H1 (cell line): ENCODE measurements around the gene HRCT1. TPM values are rescaled to one million over a fixed set of nuclear protein-coding genes. Genes with fewer than 3 reads are reported as not detected.
A peak's percentile ranks its signal among the peaks of the same experiment; 100 is the strongest.

ENCODE experiments used
- CTCF ChIA-PET: fragments of 300-600 bp; sonication (Branson Sonifier 250); formaldehyde crosslinking; loops from one replicate; lab custom pipeline; 2021; ENCODE audit not compliant: partially characterized antibody; lab: Charles Lee
- POLR2A ChIA-PET: fragments of 300-600 bp; sonication (Branson Sonifier 250); formaldehyde crosslinking; loops from one replicate; lab custom pipeline; 2021; ENCODE audit warnings: inconsistent platforms; ENCODE audit not compliant: partially characterized antibody; lab: Charles Lee
- DNase-seq, 2 experiments: peaks; one replicate each; pipeline versions ENCODE4 v3.0.0 to v3.0.0-alpha.2; 2010 to 2022; ENCODE audit warnings: low spot score in 2 of 2, low read depth in 1 of 2, mixed read lengths in 1 of 2
- FAIRE-seq: peaks from 2 replicates; lab custom pipeline; 2011; peaks lifted over from hg19 to GRCh38; lab: Jason Lieb, UNC
- H2AFZ ChIP-seq: 2 replicates; pipeline ENCODE4 v1.8.1; 2012; ENCODE audit warnings: low read length, inconsistent platforms
- H2AK5ac ChIP-seq: 2 replicates; pipeline ENCODE4 v1.6.1; 2013; ENCODE audit warnings: low read depth, low read length
- H2BK120ac ChIP-seq: replicated peaks from 2 replicates; pipeline ENCODE3; 2013; ENCODE audit warnings: low read depth, low read length, inconsistent platforms
- H2BK12ac ChIP-seq: 2 replicates; pipeline ENCODE4 v1.6.1; 2013; ENCODE audit warnings: low read depth, low read length
- H2BK15ac ChIP-seq: 2 replicates; pipeline ENCODE4 v1.6.1; 2013; ENCODE audit warnings: low read length
- H2BK20ac ChIP-seq: 2 replicates; pipeline ENCODE4 v1.6.1; 2013; ENCODE audit warnings: low read length
- H2BK5ac ChIP-seq: 2 replicates; pipeline ENCODE4 v1.6.1; 2013; ENCODE audit warnings: low read depth, low read length
- H3K14ac ChIP-seq: 2 replicates; pipeline ENCODE4 v1.6.1; 2013; ENCODE audit warnings: inconsistent platforms; ENCODE audit not compliant: insufficient read length
- H3K18ac ChIP-seq: 2 replicates; pipeline ENCODE4 v1.6.1; 2013; ENCODE audit warnings: low read length; ENCODE audit errors: extremely low read depth
- H3K23ac ChIP-seq: 2 replicates; pipeline ENCODE4 v1.6.1; 2013; ENCODE audit warnings: inconsistent platforms; ENCODE audit not compliant: insufficient read length
- H3K23me2 ChIP-seq: 2 replicates; pipeline ENCODE4 v1.6.1; 2013; ENCODE audit warnings: low read depth, low read length
- H3K27ac ChIP-seq: 2 replicates; pipeline ENCODE4 v1.6.1; 2011; ENCODE audit warnings: low read depth, low read length, inconsistent platforms
- H3K27me3 ChIP-seq, 4 experiments: replicated peaks in 1 of 4; 1 replicate in 1 of 4; 2 replicates in 3 of 4; pipeline versions ENCODE4 v1.6.1 to v1.8.1; 2011 to 2013; ENCODE audit warnings: low read length in 3 of 4, mild to moderate bottlenecking in 3 of 4, inconsistent platforms in 2 of 4, mixed read lengths in 2 of 4, moderate library complexity in 1 of 4; ENCODE audit not compliant: control insufficient read depth in 3 of 4, insufficient read depth in 3 of 4; ENCODE audit errors: extremely low read depth in 1 of 4
- H3K36me3 ChIP-seq, 4 experiments: 2 replicates each; pipeline versions ENCODE4 v1.6.1 to v1.8.1; 2011 to 2013; ENCODE audit warnings: mild to moderate bottlenecking in 4 of 4, low read length in 3 of 4, moderate library complexity in 2 of 4, control low read depth in 1 of 4, inconsistent platforms in 1 of 4; ENCODE audit not compliant: insufficient read depth in 4 of 4, control insufficient read depth in 2 of 4
- H3K4ac ChIP-seq: replicated peaks from 2 replicates; pipeline ENCODE3; 2013; ENCODE audit warnings: low read length, low read depth, mixed read lengths, inconsistent platforms; ENCODE audit not compliant: insufficient read length
- H3K4me1 ChIP-seq, 4 experiments: replicated peaks in 1 of 4; 1 replicate in 1 of 4; 2 replicates in 3 of 4; pipeline versions ENCODE4 v1.6.1 to v1.8.1; 2011 to 2013; ENCODE audit warnings: low read length in 3 of 4, inconsistent platforms in 2 of 4, mixed read lengths in 1 of 4; ENCODE audit not compliant: insufficient read depth in 4 of 4, control insufficient read depth in 3 of 4
- H3K4me2 ChIP-seq, 2 experiments: 2 replicates each; pipeline versions ENCODE4 v1.6.1 to v1.8.1; 2011 to 2013; ENCODE audit warnings: low read depth in 2 of 2, low read length in 2 of 2, control low read depth in 1 of 2, inconsistent platforms in 1 of 2, mild to moderate bottlenecking in 1 of 2; ENCODE audit not compliant: insufficient read depth in 1 of 2
- H3K4me3 ChIP-seq, 4 experiments: fragments of 200-600, 300-600 bp in 1 of 4; sonication (generic), shearing (Covaris generic), sonication (Bioruptor Twin) in 1 of 4; 2 replicates each; pipeline versions ENCODE4 v1.5.1 to v1.8.1; 2011 to 2016; ENCODE audit warnings: low read length in 4 of 4, low read depth in 3 of 4, control low read depth in 2 of 4, inconsistent platforms in 2 of 4, mild to moderate bottlenecking in 2 of 4, mixed read lengths in 1 of 4, moderate library complexity in 1 of 4; ENCODE audit not compliant: insufficient read depth in 2 of 4; ENCODE audit errors: extremely low read depth in 1 of 4
- H3K56ac ChIP-seq: replicated peaks from 2 replicates; pipeline ENCODE3; 2013; ENCODE audit warnings: low read depth, mild to moderate bottlenecking, mixed read lengths, low read length, inconsistent platforms; ENCODE audit not compliant: insufficient read length
- H3K79me1 ChIP-seq: 2 replicates; pipeline ENCODE4 v1.6.1; 2013; ENCODE audit warnings: low read depth, low read length, control low read depth
- H3K79me2 ChIP-seq, 2 experiments: 2 replicates each; pipeline versions ENCODE4 v1.6.1 to v1.8.1; 2012 to 2013; ENCODE audit warnings: low read length in 2 of 2, mild to moderate bottlenecking in 2 of 2, inconsistent platforms in 1 of 2; ENCODE audit not compliant: insufficient read depth in 2 of 2, control insufficient read depth in 1 of 2
- H3K9ac ChIP-seq, 4 experiments: replicated peaks in 1 of 4; 1 replicate in 1 of 4; 2 replicates in 3 of 4; pipeline versions ENCODE4 v1.6.1 to v1.8.1; 2011 to 2013; ENCODE audit warnings: low read depth in 3 of 4, low read length in 3 of 4, control low read depth in 2 of 4, mild to moderate bottlenecking in 2 of 4, moderate library complexity in 2 of 4, inconsistent platforms in 1 of 4; ENCODE audit errors: extremely low read depth in 1 of 4
- H3K9me3 ChIP-seq, 2 experiments: 2 replicates each; pipeline versions ENCODE4 v1.6.1 to v1.8.1; 2012 to 2013; ENCODE audit warnings: mild to moderate bottlenecking in 2 of 2, moderate library complexity in 2 of 2, control low read depth in 1 of 2, inconsistent platforms in 1 of 2, low read depth in 1 of 2, low read length in 1 of 2, mixed read lengths in 1 of 2; ENCODE audit not compliant: insufficient read depth in 2 of 2
- H4K20me1 ChIP-seq, 2 experiments: replicated peaks in 1 of 2; 2 replicates each; pipeline versions ENCODE3 to v1.8.1; 2011 to 2013; ENCODE audit warnings: inconsistent platforms in 2 of 2, low read length in 2 of 2, mild to moderate bottlenecking in 1 of 2; ENCODE audit not compliant: insufficient read depth in 2 of 2, control insufficient read depth in 1 of 2
- H4K5ac ChIP-seq: 2 replicates; pipeline ENCODE4 v1.6.1; 2013; ENCODE audit warnings: low read length, low read depth, mixed read lengths, inconsistent platforms; ENCODE audit not compliant: insufficient read length
- H4K8ac ChIP-seq: 2 replicates; pipeline ENCODE4 v1.8.0; 2013; ENCODE audit warnings: mild to moderate bottlenecking, moderate library complexity, low read length, inconsistent platforms; ENCODE audit not compliant: insufficient read depth; ENCODE audit errors: extremely low read depth
- H4K91ac ChIP-seq: replicated peaks from 2 replicates; pipeline ENCODE3; 2013; ENCODE audit warnings: low read length, mixed read lengths, inconsistent platforms; ENCODE audit not compliant: insufficient read length
- EGR1 ChIP-seq: IDR thresholded peaks from 2 replicates; pipeline ENCODE4 v1.6.1; 2011; ENCODE audit warnings: low read depth, low read length, borderline replicate concordance
- EP300 ChIP-seq, 2 experiments: IDR thresholded peaks; 1 replicate in 1 of 2; 2 replicates in 1 of 2; pipeline ENCODE4 v1.6.1; 2011 to 2012; ENCODE audit warnings: low read depth in 2 of 2, low read length in 2 of 2, mild to moderate bottlenecking in 2 of 2, borderline replicate concordance in 1 of 2, inconsistent platforms in 1 of 2, moderate library complexity in 1 of 2
- GABPA ChIP-seq: IDR thresholded peaks from 2 replicates; pipeline ENCODE4 v1.6.1; 2011; ENCODE audit warnings: mild to moderate bottlenecking, low read length, moderate library complexity, borderline replicate concordance; ENCODE audit not compliant: insufficient read depth
- GTF2F1 ChIP-seq: IDR thresholded peaks from 2 replicates; pipeline ENCODE4 v1.6.1; 2012; ENCODE audit warnings: low read depth, low read length, improper control_type of control experiment, borderline replicate concordance
- HDAC6 ChIP-seq: IDR thresholded peaks from one replicate; pipeline ENCODE4 v1.7.1; 2012; ENCODE audit warnings: low read depth, mild to moderate bottlenecking, inconsistent platforms, low read length, moderate library complexity
- JUND ChIP-seq: IDR thresholded peaks from 2 replicates; pipeline ENCODE4 v1.6.1; 2011; ENCODE audit warnings: mild to moderate bottlenecking, improper control_type of control experiment, low read length
- NANOG ChIP-seq: IDR thresholded peaks from 2 replicates; pipeline ENCODE4 v1.6.1; 2011; ENCODE audit warnings: low read length, low read depth, mild to moderate bottlenecking, inconsistent platforms; ENCODE audit not compliant: insufficient read depth, poor library complexity, severe bottlenecking
- NRF1 ChIP-seq: IDR thresholded peaks from 2 replicates; pipeline ENCODE4 v1.6.1; 2011; ENCODE audit warnings: mild to moderate bottlenecking, low read depth, low read length, improper control_type of control experiment
- SP1 ChIP-seq: IDR thresholded peaks from 2 replicates; pipeline ENCODE4 v1.6.1; 2011; ENCODE audit warnings: low read depth, low read length
- SP2 ChIP-seq: IDR thresholded peaks from 2 replicates; pipeline ENCODE4 v1.6.1; 2012; ENCODE audit warnings: mild to moderate bottlenecking, low read length, inconsistent platforms
- TEAD4 ChIP-seq: IDR thresholded peaks from 2 replicates; pipeline ENCODE4 v1.6.1; 2012; ENCODE audit warnings: low read depth, low read length, inconsistent platforms, mixed read lengths
- WGBS, 2 experiments: shearing (Covaris generic) in 1 of 2; methylation state at CpG; one replicate each; pipeline versions ENCODE4 v1.1.6 to v1.1.7; 2013 to 2015; ENCODE audit warnings: low lambda C conversion rate in 2 of 2, mixed read lengths in 2 of 2, inconsistent platforms in 1 of 2, low coverage in 1 of 2, missing lambda C conversion rate in 1 of 2; ENCODE audit not compliant: insufficient replicate concordance in 2 of 2, insufficient coverage in 1 of 2, insufficient read length in 1 of 2; ENCODE audit errors: extremely low coverage in 1 of 2, missing lambda C conversion rate in 1 of 2; 5-methylcytosine and 5-hydroxymethylcytosine counted together
- polyA plus RNA-seq, 7 experiments: library from polyadenylated mRNA; depleted of rRNA in 3 of 7; stranded (reverse) in 5 of 7; unstranded in 2 of 7; fragments of >200 nt in 5 of 7; fragments of 200-250 nt in 2 of 7; gene quantifications; 1 replicate in 5 of 7; 2 replicates in 1 of 7; 4 replicates in 1 of 7; pipeline versions ENCODE4 v1.2.1 to v1.2.3, GENCODE V29; 2011 to 2013; ENCODE audit warnings: missing spikeins in 2 of 7, mixed read lengths in 2 of 7
- total RNA-seq: library from RNA; stranded (reverse); fragmentation: NEBNext Ultra II Directional; extraction: Animal tissue kit (Norgen Biotek cat#: 25700); gene quantifications from 2 replicates; pipeline ENCODE4 v1.2.1, GENCODE V29; 2021

HRCT1 gene
- total and polyA plus RNA-seq, 2 of the 8 experiments (the other 6 are each of a cell fraction or from before 2014, with no cell fraction given) = not detected

GRCh38 chr9:35907711-35908503 lies 1.9 kb downstream of the HRCT1 start:
- no peak for FAIRE-seq
- POLR2A ChIA-PET = interaction anchor here (1.3 kb wide), 1 partner anchor 43 kb away, joined by 3 read pairs; no protein-coding TSS in a partner anchor
- TF ChIP-seq GTF2F1 = no peak
- TF ChIP-seq SP2 = no peak
- 0 out of 2 replicates have a peak, but pooled peaks have one; percentile 27 for TF ChIP-seq TEAD4
- no peak for TF ChIP-seq GABPA
- 0 out of 2 replicates have a peak, but pooled peaks have one; percentile 8 for TF ChIP-seq SP1
- no peak for TF ChIP-seq NANOG
- peak; percentile 91 for TF ChIP-seq JUND
- TF ChIP-seq EGR1 = no peak
- no peak for TF ChIP-seq EP300 (IDR thresholded peaks at IDR 0.05; ENCODE audit: borderline replicate concordance in 1 of 2, low read depth in 2 of 2, low read length in 2 of 2)
- no peak for TF ChIP-seq HDAC6
- TF ChIP-seq NRF1 = no peak

More at GRCh38 chr9:35907711-35908503, 1.9 kb downstream of the HRCT1 start:
- Histone ChIP-seq H2BK120ac (peak overlapping the region; percentile 50), H3K23ac (no peak overlapping the region), H3K9me3 (no peaks in the 10 kb centered on the region), H4K20me1 (no peaks in the 10 kb centered on the region), H3K18ac (peak overlapping the region; percentile 81), H2BK5ac (peak overlapping the region; percentile 79; the same call in 1 of the 2 replicates), H2BK20ac (peak overlapping the region; percentile 87; the same call in 1 of the 2 replicates), H2AK5ac (peak overlapping the region; percentile 5; the same call in 1 of the 2 replicates), H3K4me2 (peak overlapping the region; percentile 19 to 55), H3K56ac (no peak overlapping the region), H2BK12ac (peak overlapping the region; percentile 89), H3K4me1 (peaks cover 9 to 33% (median 21%) of the 10 kb centered on the region in 4 experiments), H2BK15ac (peak overlapping the region; percentile 75), H4K8ac (no peak overlapping the region), H4K91ac (peak overlapping the region; percentile 6), H3K23me2 (no peaks in the 10 kb centered on the region; the same call in 1 of the 2 replicates), H3K79me1 (0 out of 2 replicates have a peak, but pooled peaks cover 2% of the 10 kb centered on the region), H4K5ac (no peak overlapping the region), H3K4me3 (peak overlapping the region in 1 of 4 experiments; percentile 1; a peak in 1 of 8 replicates), H3K27me3 (peaks cover 0 to 2% (median 0%) of the 10 kb centered on the region in 4 experiments; a peak in 2 of 7 replicates), H3K4ac (peak overlapping the region; percentile 32), H3K27ac (peak overlapping the region; percentile 11; the same call in 1 of the 2 replicates), H3K36me3 (no peaks in the 10 kb centered on the region), H3K9ac (no peak overlapping the region; a peak in 1 of 7 replicates), H3K79me2 (no peaks in the 10 kb centered on the region), H3K14ac (no peak overlapping the region), H2AFZ (peak overlapping the region; percentile 66)
- peak; percentile 49 to 57 for DNase-seq
- CTCF ChIA-PET = interaction anchor here (0.9 to 5.6 kb wide), 10 partner anchors 10 to 212 kb away, joined by 3 to 26 read pairs (median 4); no protein-coding TSS in a partner anchor
- 46% methylated on average over 11 of the region's 13 CpGs; no CpG with 5 or more reads in 1 of the 2 experiments for WGBS, 2 experiments
